Ovary (tissue), 3 donors: ENCODE data around the gene VPS52.

Experiments
- CTCF ChIP-seq, 3 donors: fragments of 450-650 bp in 2 of 3; fragments of 200-600 bp in 1 of 3; IDR thresholded peaks; one replicate each; pipeline versions ENCODE4 v1.5.1 to v1.8.0; 2016 to 2022; ENCODE audit warnings: antibody characterized with exemption in 3 of 3, mild to moderate bottlenecking in 1 of 3
- EP300 ChIP-seq: sonication (generic); formaldehyde crosslinking; IDR thresholded peaks from one replicate; pipeline ENCODE4 v1.6.1; 2017; ENCODE audit warnings: antibody characterized with exemption
- POLR2A ChIP-seq: fragments of 450-650 bp; IDR thresholded peaks from one replicate; pipeline ENCODE4 v1.6.1; 2017; ENCODE audit warnings: antibody characterized with exemption, mild to moderate bottlenecking, moderate library complexity
- donor health status: DM: no; HTN: no; CAD: no.

- TF ChIP-seq POLR2A (no peak), EP300 (no peak), CTCF (IDR thresholded peaks at IDR 0.05) (no peak)
Measured at GRCh38 chr6:33254591-33254990, 17.1 kb downstream of the VPS52 start.
